Keratinocyte (primary cell): ENCODE measurements around the gene ZNF665. TPM values are rescaled to one million over a fixed set of nuclear protein-coding genes. Genes with fewer than 3 reads are reported as not detected.

Experiments used
- DNase-seq: peaks from one replicate; pipeline ENCODE4 v3.0.0-alpha.2; 2011; ENCODE audit warnings: low read depth, missing footprints, low spot score
- FAIRE-seq: peaks from 2 replicates; lab custom pipeline; 2011; peaks lifted over from hg19 to GRCh38; lab: Jason Lieb, UNC
- H2AFZ ChIP-seq: 2 replicates; pipeline ENCODE4 v1.6.0; 2012; ENCODE audit warnings: low read length, control low read depth, inconsistent platforms; ENCODE audit not compliant: control insufficient read depth
- H3K27ac ChIP-seq: 2 replicates; pipeline ENCODE4 v1.5.1; 2011; ENCODE audit warnings: low read length; ENCODE audit not compliant: control insufficient read depth, insufficient read depth
- H3K27me3 ChIP-seq: 3 replicates; pipeline ENCODE4 v1.6.0; 2011; ENCODE audit warnings: low read length; ENCODE audit not compliant: control insufficient read depth, insufficient read depth; ENCODE audit errors: extremely low read depth
- H3K36me3 ChIP-seq, 2 experiments: 2 replicates in 1 of 2; 3 replicates in 1 of 2; pipeline ENCODE4 v1.5.1; 2011; ENCODE audit warnings: low read length in 2 of 2, mild to moderate bottlenecking in 1 of 2; ENCODE audit not compliant: control insufficient read depth in 2 of 2, insufficient read depth in 2 of 2; ENCODE audit errors: extremely low read depth in 1 of 2
- H3K4me1 ChIP-seq: 3 replicates; pipeline ENCODE4 v1.5.1; 2011; ENCODE audit warnings: low read length; ENCODE audit not compliant: control insufficient read depth, insufficient read depth; ENCODE audit errors: extremely low read depth
- H3K4me2 ChIP-seq: 3 replicates; pipeline ENCODE4 v1.6.0; 2011; ENCODE audit warnings: low read depth, low read length; ENCODE audit not compliant: control insufficient read depth, insufficient read depth; ENCODE audit errors: extremely low read depth
- H3K4me3 ChIP-seq, 3 experiments: fragments of 200-600 bp in 1 of 3; sonication (generic) in 1 of 3; 2 replicates in 2 of 3; 3 replicates in 1 of 3; pipeline ENCODE4 v1.5.1; 2011 to 2016; ENCODE audit warnings: low read length in 3 of 3, mild to moderate bottlenecking in 3 of 3, control low read depth in 2 of 3, inconsistent platforms in 1 of 3, low read depth in 1 of 3, mixed read lengths in 1 of 3, mixed run types in 1 of 3, moderate library complexity in 1 of 3; ENCODE audit not compliant: control insufficient read depth in 2 of 3, insufficient read depth in 2 of 3; ENCODE audit errors: extremely low read depth in 1 of 3
- H3K79me2 ChIP-seq: 2 replicates; pipeline ENCODE4 v1.6.0; 2012; ENCODE audit warnings: low read length; ENCODE audit not compliant: control insufficient read depth, insufficient read depth
- H3K9ac ChIP-seq: 3 replicates; pipeline ENCODE4 v1.6.0; 2011; ENCODE audit warnings: low read length; ENCODE audit not compliant: control insufficient read depth, insufficient read depth; ENCODE audit errors: extremely low read depth
- H3K9me1 ChIP-seq: 3 replicates; pipeline ENCODE4 v1.6.0; 2011; ENCODE audit warnings: low read length; ENCODE audit not compliant: control insufficient read depth, insufficient read depth; ENCODE audit errors: extremely low read depth
- H3K9me3 ChIP-seq: 2 replicates; pipeline ENCODE4 v1.5.1; 2012; ENCODE audit warnings: low read depth, low read length; ENCODE audit not compliant: control insufficient read depth
- H4K20me1 ChIP-seq: 3 replicates; pipeline ENCODE4 v1.6.0; 2011; ENCODE audit warnings: low read length; ENCODE audit not compliant: control insufficient read depth, insufficient read depth; ENCODE audit errors: extremely low read depth
- CTCF ChIP-seq, 3 experiments: IDR thresholded peaks in 1 of 3; conservative IDR thresholded peaks in 1 of 3; optimal IDR thresholded peaks in 1 of 3; 2 replicates in 2 of 3; 3 replicates in 1 of 3; pipeline versions ENCODE3 to v1.5.1; 2011; ENCODE audit warnings: low read length in 3 of 3, mild to moderate bottlenecking in 3 of 3, moderate library complexity in 2 of 3, control low read depth in 1 of 3, inconsistent platforms in 1 of 3; ENCODE audit not compliant: insufficient read depth in 2 of 3; ENCODE audit errors: extremely low read depth in 1 of 3
- EZH2 ChIP-seq: IDR thresholded peaks from one replicate; pipeline ENCODE4 v1.6.1; 2012; ENCODE audit warnings: inconsistent platforms, mild to moderate bottlenecking, low read length, moderate library complexity
- dilution Hi-C: fragments of 300-500 bp; cut with MboI; formaldehyde crosslinking; loops from one replicate; pipeline ENCODE4 v1.7.0; 2020; ENCODE audit warnings: low sequenced_read_pairs; ENCODE audit not compliant: extremely low pct_ligation_motif_present
- polyA plus RNA-seq, 5 experiments: library from polyadenylated mRNA; depleted of rRNA in 3 of 5; stranded (reverse) in 3 of 5; stranded (forward) in 1 of 5; unstranded in 1 of 5; fragments of >200 nt; gene quantifications; 1 replicate in 1 of 5; 2 replicates in 3 of 5; 3 replicates in 1 of 5; pipeline versions ENCODE4 v1.2.1 to v1.2.3, GENCODE V29; 2011 to 2012; ENCODE audit warnings: missing spikeins in 2 of 5, low read depth in 1 of 5, low replicate concordance in 1 of 5

Gene ZNF665
- polyA plus RNA-seq, 1 donor (not counting 4 experiments of a cell fraction or from before 2014, with no cell fraction given): 2.7 TPM

DNA sequence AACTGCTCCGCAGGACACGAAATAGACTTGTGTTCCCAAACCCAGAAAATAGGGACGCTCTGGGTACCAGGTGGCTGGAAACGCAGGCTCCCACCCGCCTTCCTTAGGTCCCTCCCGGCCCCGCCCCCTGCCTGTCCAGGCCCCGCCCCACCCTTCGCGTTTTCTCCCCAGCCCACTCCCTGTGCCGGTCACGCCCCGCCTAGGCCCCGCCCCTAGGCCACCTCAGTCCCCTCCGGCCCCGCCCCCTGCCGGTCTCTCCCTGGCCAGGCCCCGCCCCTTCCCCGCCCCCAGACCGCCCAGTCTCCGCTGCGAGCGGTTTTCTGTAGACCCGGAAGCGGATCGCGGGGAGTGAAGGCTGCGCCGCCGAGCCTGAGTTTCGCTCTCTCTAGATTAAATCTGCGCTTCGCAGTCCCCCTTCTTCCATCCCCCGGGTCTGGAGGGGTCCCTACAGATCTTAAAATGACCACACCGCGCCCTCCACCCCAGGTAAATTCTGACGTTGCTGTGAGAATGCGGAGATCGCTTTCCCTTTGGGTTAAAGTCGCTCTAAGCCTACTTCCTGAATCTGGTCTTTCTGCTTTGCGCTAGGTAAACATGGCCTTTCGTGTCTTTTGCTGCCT lies 3.7 kb upstream of the ZNF665 start:
- no peak for TF ChIP-seq CTCF (optimal IDR thresholded peaks at IDR 0.05 in 1 of 3, IDR thresholded peaks at IDR 0.05 in 1 of 3, conservative IDR thresholded peaks at IDR 0.05 in 1 of 3; ENCODE audit: extremely low read depth in 1 of 3, insufficient read depth in 2 of 3, low read length in 3 of 3)
- no peak for TF ChIP-seq EZH2
- Histone ChIP-seq H3K27me3 (no peaks in the 10 kb centered on the region), H3K9ac (peak overlapping the region; percentile 62), H2AFZ (peak overlapping the region; percentile 52), H3K9me3 (peaks cover 9% of the 10 kb centered on the region), H3K79me2 (no peaks in the 10 kb centered on the region), H3K4me2 (peak overlapping the region; percentile 46), H3K9me1 (no peaks in the 10 kb centered on the region), H3K27ac (peak overlapping the region; percentile 35), H3K4me3 (peak overlapping the region; percentile 55 to 72 (median 64)), H4K20me1 (no peaks in the 10 kb centered on the region), H3K36me3 (no peaks in the 10 kb centered on the region), H3K4me1 (peaks cover 3% of the 10 kb centered on the region)
- FAIRE-seq (no peak), DNase-seq (peak; percentile 68)
- dilution Hi-C loops: no loop called here

DNA sequence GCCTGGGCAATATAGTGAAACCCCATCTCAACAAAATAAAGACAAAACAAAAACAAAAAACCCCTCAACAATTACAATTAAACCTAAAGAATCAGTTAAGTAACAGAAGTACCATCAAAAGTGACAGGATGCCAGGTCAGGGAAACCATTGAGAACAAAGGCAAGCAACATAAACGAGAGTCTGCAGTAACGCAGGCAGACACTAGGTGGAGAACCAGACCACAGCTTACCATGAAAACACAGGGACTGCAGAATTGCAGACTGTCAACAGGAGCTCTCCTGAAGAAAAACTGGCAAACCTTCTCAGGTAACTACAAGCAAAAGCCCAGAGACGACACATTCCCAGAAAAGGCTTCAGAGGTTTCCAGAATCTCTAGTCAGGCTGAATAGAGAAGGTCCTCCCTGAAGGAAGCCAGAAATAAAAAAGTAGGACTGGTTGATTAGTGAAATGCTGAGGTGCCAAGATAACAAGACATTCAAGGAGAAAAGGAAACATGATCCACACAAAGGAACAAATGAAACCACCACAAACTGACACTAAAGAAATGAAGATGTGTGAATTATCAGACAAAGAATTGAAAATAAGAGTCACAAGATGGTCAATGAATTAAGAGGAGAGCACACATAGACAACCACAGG lies 2.2 kb upstream of the ZNF665 start:
- no peak overlapping the region for H3K9ac ChIP-seq
- no peaks in the 10 kb centered on the region for H4K20me1 ChIP-seq
- H2AFZ ChIP-seq: no peak overlapping the region
- peaks cover 5% of the 10 kb centered on the region for H3K9me3 ChIP-seq
- H3K4me1 ChIP-seq: peaks cover 3% of the 10 kb centered on the region
- H3K27ac ChIP-seq: no peak overlapping the region
- no peaks in the 10 kb centered on the region for H3K9me1 ChIP-seq
- H3K4me3 ChIP-seq: no peak overlapping the region
- H3K36me3 ChIP-seq: peaks cover 0 to 3% of the 10 kb centered on the region in 2 experiments
- FAIRE-seq (peak; percentile 95), DNase-seq (peak; percentile 81)
- TF ChIP-seq CTCF (optimal IDR thresholded peaks at IDR 0.05 in 1 of 3, IDR thresholded peaks at IDR 0.05 in 1 of 3, conservative IDR thresholded peaks at IDR 0.05 in 1 of 3; ENCODE audit: extremely low read depth in 1 of 3, insufficient read depth in 2 of 3, low read length in 3 of 3) (peak; percentile 92 to 98 (median 94)), EZH2 (no peak)
- no peak overlapping the region for H3K4me2 ChIP-seq
- H3K79me2 ChIP-seq: no peaks in the 10 kb centered on the region
- no peaks in the 10 kb centered on the region for H3K27me3 ChIP-seq
- dilution Hi-C loops: no loop called here
